Hematopoietic multipotent progenitor cell treated with erythropoietin and hydrocortisone succinate and interleukin-3 and kit ligand, for 6 days (in vitro differentiated cells): ENCODE data around the gene TAX1BP3.
"Not testable (repeated sequence)": the region's sequence is repeated elsewhere in the genome, so short reads cannot be mapped to it uniquely, and the experiment has no call there.

Experiments used
- DNase-seq: peaks from one replicate; pipeline ENCODE4 v3.0.0-alpha.2; 2015

The TAX1BP3 gene, protein sequence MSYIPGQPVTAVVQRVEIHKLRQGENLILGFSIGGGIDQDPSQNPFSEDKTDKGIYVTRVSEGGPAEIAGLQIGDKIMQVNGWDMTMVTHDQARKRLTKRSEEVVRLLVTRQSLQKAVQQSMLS

DNA sequence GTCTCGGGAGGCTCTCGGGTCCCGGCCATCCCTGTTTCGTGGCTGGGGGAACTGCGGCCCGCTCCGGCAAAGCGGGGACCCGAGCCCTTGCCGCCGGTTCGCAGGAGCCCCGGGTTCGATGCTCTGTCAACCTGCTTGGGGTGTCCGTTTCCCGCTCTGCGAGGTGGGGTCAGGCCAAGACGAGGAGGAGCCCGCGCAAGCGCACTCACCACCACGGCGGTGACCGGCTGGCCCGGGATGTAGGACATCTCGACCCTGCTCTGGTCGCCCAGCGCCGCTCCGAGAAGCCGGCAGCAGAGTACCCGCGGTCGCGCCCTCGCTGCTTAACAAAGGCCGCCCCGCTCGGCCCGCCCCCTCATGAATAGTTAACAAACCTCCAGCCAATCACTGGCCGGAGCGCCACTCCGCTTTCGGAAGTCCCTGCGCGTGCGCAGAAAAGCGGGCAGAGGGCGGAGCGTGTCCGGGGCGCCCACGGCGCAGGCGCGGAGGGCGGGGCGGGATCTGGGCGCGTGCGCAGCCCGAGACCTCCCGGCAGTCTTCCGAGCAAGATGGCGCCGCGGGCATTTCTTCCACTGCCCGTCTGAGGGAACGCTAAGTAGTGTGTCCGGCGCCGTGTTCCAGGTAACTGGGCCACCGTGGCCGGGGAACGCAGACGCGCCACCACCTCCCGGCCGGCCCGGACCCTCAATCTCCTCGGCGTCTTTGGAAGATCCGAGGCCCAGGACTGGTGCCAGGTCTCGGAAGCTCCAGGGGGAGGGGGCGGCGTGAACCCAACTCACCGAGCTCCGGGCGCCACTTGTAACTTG, at the start of gene TAX1BP3, which contains the start of gene EMC6:
TAX1BP3 (minus strand) TSS at position 300 of the 806 bp plus-strand sequence; CDS start at position 248, 52 bp downstream.
EMC6 (plus strand) TSS at position 534 of the 806 bp plus-strand sequence. CDS start 335 bp downstream, outside the sequence.
- DNase-seq: peak; percentile 99

DNA sequence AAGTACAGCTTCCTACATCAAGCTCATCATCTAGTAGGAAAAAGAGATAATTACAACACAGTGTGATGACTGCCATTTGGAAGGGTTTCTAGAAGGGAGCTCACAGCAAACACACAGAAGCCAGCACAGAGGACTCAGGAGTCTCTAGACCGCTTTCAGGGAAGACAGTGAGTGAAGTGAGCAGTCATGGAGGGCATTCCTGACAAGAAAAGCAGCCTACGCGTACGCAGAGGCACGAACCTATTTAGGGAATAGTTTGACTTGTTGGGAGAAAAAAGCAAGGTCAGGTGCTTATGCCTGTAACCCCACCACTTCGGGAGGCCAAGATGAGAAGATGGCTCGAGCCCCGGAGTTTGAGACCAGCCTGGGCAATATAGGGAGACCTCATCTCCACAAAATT, 46.9 kb upstream of the TAX1BP3 start:
- no peak for DNase-seq

DNA sequence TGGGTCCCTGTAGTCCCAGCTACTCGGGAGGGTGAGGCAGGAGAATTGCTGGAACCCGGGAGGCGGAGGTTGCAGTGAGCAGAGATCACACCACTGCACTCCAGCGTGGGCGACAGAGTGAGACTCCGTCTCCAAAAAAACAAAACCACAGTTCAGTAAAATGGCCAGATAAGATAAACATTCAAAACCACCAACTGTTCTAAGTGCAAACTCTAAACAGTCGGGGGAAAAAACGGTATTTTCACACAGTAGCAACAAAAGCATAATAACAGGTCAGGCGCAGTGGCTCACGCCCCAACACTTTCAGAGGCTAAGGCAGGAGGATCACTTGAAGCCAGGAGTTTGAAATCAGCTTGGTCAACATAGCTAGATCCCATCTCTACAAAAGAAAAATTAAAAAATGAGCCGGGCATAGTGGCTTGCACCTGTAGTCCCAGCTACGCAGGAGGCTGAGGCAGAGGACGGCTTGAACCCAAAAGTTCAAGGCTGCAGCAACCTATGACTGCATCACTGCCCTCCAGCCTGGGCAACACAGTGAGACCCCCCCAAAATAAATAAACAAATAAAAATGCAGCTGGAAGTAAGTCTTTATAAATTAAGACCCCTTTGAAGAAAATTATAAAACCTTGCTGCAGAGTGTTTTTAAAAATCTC, 44.6 kb upstream of the TAX1BP3 start:
- DNase-seq: peak; percentile 97

DNA sequence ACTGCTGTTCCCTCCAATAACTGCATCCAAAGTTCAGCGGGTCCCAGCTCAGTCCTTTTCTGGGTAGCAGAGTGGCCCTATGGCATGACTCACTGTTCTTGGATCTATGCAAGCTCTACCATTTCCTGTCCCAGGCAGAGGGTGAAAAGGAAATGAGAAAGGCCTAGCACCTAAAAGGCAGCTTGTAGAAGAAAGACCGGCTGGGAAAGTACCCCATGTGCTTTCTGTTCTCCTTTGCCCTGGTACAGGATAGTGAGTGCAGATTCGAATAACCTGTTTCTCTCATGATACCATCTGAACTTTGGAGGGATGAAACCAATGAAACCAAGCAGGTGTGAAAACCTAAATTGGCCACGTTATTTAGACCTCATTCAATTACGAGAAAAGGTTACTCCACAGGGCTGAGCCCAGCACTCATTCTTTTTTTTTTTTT, 42.6 kb upstream of the TAX1BP3 start:
- peak; percentile 72 for DNase-seq

DNA sequence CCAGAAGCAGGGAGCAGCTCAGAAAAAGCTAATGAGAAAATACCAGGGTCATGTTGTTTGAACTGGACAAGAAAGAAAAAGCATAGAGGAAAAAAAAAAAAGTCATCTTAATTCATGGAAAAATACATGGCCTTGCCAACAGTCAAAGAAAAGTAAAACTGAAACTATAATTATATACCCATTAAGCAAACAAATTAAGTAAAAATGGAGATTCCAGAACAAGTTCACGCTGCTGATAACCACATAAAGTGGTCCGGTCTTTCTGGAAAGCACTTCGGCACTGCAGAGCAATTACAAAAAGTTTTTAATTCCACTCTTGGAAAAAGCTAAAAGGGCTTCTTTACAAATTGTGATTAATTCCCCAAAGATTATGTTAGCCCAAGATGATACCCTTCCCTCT, 40.0 kb upstream of the TAX1BP3 start:
- DNase-seq: no peak

DNA sequence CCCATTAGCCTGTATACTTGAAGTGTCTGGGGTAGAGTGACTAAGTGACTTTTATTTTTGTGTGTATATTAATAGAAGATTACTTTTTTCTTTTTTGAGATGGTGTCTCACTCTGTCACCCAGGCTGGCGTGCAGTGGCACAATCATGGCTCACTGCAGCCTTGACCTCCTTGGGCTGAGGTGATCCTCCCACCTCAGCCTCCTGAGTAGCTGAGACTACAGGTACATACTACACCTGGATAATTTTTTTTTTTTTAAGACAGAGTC, 37.3 kb upstream of the TAX1BP3 start:
- not testable (repeated sequence) for DNase-seq

DNA sequence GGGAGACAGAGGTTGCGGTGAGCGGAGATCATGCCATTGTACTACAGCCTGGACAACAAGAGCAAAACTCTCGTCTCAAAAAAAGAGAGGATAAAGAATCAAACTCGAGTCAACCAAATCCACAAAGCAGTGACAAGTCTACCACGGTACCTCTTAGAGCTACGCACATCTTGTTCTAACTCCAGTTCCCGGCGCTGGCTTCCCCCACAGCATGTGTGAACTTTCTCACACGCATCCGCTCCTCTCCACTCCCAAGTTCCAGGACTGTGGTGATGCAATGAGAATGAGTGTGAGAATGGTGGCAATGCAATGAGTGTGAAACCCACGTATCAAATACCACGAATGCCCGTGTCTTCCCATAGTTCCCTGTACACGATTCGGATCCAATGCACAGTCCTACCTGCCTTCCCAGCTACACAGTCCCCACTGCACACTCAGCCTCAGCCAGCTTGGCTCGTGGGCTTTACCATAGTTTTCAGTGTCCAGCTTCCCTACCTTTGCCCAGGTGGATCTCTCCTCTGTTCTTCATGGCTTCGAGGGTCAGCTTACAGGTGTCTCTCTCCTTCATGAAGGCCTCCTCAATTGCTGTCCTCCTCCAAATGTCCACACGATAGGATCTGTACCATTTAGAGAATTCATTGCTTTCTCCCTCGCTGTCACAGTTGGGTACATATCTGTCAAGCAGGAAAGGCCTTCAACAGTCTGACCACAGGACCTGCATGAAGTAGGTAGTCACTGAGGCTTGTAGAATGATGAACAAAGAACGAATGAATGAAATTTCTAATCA, 36.7 kb upstream of the TAX1BP3 start:
- DNase-seq: no peak

DNA sequence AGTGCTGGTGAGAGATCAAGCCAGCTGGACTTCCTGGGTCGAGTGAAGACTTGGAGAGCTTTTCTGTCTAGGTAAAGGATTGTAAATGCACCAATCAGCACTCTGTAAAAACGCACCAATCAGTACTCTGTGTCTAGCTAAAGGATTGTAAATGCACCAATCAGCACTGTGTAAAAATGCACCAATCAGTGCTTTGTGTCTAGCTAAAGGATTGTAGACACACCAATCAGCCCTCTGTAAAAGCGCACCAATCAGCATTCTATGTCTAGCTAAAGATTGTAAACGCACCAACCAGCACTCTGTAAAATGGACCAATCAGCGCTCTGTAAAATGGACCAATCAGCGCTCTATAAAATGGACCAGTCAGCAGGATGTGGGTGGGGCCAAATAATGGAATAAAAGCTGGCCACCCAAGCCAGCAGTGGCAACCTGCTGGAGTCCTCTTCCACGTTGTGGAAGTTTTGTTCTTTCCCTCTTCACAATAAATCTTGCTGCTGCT, 33.7 kb upstream of the TAX1BP3 start:
- not testable (repeated sequence) for DNase-seq

DNA sequence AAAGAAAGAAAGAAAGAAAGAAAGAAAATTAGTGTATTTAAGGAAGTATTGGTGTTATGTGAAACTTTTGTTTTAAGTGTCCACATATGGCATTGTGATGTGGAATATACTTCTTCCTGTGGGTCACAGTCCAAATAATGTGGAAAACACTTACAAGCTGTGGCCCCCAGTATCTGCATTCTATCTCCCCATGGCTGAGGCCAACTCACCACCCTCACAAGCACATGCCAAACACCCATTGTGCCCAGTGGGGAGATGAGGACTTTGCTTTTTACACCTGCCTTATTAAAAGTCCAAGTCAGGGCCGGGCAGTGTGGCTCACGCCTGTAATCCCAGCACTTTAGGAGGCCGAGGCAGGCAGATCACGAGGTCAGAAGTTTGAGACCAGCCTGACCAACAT, 31.6 kb upstream of the TAX1BP3 start:
- no peak for DNase-seq

DNA sequence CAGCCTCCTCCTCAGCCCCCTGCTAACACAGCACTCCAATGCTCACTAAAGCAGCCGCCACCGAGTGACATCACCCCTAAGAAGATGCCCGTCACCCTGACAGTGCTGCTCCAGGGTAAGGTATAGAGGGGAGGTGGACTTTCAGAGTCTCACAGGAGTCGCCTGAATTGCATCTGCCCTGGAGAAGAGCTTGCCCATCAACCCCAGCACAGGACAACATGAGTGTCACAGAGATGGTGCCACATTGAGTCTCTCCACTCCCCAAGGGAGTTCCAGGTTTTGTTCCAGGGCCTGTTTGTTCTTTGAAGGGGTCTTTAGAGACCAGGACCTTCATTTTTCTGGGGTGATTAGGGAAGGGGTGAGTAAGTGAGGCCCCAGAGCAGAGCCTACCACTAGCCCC, 29.8 kb upstream of the TAX1BP3 start:
- no peak for DNase-seq

DNA sequence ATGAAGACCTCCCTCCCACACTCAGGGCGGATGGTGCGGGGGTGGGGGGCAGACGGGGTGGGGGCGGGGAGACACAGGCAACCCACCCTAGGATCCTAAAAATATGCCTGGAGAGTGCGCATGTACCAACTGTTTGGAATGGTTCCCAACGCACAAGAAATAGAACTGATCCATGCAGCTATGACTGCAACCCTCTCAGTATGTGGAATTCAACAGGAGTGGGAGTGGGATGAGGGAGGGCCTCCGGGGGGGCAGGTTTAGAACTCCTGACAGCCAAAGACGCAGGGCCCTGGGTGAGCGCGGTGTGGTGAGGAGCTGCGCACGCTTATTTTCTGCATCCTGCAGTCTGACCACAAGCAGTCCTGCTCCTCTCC, 28.7 kb upstream of the TAX1BP3 start:
- DNase-seq: no peak

DNA sequence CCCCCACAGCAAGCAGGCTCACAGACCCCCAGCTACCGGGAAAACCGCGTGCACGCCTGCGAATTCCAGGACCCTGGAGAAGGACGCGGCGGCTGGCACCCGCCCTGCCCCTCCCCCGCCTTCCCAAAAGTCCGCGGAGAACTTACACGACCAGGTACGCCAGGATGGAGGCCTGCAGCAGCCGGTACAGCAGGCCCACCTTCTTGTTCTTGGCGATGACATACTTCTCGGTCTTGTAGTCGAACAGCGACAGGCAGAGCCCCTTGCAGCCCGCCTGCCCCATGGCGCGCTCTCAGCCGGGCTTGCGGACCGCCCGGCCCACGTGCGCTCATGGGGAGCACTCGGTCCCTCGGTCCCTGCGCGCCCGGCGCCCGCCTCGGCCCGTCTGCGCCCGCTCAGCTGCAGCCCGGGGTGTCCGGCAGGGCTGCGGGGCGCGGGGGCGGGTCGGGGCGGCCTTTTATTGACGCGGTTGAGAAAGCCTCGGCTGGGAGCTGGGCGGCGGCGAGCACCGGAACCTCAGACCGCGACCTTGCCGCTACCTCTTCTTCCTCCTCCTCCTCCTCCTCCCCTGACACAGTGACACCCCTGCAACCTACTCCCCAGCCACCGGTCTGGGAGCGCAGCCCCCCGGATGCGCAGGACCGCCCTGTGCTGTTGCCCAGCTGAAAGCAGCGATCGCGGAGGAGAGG, 27.5 kb upstream of the TAX1BP3 start, which contains the start of gene P2RX5:
P2RX5 (minus strand) TSS at position 433 of the 689 bp plus-strand sequence; CDS start at position 283, 150 bp downstream.
- DNase-seq: peak; percentile 71

DNA sequence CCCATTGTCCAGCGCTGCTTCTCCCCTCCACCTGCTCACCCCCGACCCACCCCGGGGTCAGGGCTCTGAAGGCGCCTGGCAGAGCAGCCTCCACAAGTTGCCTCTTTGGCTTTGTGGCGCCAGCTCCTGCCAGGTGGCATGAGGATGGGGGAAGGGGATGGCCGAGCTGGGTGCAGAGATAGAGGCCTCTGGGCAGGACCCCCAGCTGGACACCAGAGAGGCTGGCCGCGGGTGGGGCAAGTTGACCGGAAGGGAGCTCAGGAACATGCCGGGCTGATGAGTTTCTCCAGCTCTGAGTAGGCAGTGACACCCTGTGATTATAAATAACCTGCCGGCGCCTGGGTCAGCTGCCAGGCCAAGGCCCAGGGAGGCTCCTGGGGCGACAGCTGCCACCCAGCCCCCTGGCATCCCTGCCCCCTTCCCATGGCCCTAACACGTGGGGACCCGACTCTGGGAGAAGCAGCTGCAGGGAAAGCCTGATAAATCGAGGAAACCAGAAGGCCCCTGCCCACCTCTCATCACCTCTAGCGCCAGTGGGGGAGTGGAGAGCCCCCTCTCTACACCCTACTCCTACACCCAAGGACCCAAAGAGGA, 26.8 kb upstream of the TAX1BP3 start:
- DNase-seq: no peak

DNA sequence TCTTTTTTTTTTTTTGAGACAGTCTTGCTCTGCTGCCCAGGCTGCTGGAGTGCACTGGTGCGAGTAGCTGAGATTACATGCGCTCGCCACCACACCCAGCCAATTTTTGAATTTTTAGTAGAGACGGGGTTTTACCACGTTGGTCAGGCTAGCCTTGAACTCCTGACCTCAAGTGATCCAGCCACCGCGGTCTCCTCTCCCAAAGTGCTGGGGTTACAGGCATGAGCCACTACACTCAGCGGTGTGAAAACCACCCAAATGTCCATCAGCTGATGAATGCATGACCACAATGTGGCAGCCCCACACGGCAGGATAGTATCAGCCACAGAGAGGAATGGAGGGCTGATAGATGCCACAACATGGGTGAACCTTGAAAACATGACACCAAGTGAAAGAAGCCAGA, 25.5 kb upstream of the TAX1BP3 start:
- DNase-seq: peak; percentile 67

DNA sequence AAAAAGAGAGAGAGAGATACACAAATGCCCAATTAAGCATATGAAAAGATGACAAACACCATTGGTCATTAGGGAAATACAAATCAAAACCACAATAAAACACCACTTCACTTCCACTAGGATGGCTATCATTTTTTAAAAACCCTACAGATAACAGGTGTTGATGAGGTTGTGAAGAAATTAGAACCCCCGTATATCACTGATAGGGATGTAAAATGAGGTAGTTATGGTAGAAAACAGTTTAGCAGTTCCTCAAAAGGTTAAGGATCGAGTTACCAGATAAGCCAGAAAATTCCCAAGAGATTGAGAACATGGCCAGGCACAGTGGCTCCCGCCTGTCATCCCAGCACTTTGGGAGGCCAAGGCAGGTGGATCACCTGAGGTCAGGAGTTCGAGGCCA, 24.8 kb upstream of the TAX1BP3 start:
- DNase-seq: no peak

DNA sequence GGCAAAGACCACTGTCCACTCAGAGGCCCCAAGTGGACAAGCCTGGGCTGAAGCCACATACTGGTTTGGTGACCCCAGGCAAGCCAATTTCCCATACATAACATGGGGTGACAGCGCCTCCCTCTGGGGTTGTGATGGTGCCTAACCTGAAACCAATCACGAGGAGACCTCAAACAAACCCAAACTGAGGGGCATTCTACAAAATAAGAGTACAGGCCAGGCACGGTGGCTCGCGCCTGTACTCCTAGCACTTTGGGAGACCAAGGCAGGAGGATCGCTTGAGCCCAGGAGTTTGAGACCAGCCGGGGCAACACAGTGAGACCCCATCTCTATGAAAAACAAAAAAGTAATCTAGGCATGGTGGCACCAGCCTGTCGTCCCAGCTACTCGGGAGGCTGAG, 24.0 kb upstream of the TAX1BP3 start:
- no peak for DNase-seq

DNA sequence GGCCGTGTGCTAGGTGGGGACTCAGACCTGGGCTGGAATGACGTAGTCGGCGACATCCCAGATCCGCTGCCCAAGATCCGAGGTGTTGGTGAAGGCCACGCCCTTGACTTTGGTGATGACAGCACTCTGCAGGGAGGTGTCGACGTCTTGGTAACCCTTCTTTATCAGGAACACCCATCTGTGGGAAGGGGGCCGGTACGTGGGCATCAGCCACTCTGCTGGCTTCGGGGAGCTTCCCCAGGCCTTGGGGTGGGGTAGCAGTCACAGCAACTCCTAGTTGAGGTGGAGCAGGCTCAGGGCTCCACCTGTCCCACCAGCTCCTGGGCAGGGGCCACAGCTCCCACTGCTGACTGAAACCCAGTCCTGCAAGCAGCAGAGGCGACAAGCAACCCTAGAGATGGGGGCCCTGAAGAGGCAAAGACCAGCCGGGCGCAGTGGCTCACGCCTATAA, 23.3 kb upstream of the TAX1BP3 start:
- peak; percentile 52 for DNase-seq

DNA sequence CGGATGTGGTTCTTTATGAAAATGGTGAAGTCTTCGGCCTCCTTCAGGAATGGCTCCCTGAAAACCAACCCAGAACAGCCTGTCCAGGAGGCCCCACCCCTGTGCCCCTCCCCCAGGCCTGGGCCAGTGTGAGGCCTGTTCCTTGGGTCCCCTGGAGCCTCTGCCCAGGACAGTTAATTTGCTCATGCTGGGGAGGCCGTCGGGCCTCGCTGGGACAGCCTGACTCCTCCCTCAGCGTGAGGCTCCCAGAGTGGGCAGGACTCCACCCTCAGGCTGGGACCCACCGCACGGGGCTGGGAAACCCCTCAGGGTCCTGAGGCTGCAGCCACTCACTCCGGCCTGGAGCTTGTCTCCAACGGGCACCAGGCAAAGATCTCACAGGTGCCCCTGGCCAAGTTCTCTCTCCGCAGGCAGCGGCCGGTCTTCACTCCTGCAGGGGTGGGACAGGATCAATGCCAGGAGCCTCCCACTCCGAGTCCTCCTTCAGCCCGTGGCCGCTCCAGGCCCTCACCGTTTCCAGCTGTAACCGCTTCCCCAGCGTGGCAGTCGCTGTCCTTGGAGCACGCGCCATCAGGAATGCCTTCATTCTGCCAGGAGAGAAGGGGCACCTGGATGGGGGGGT, 21.8 kb upstream of the TAX1BP3 start:
- no peak for DNase-seq

DNA sequence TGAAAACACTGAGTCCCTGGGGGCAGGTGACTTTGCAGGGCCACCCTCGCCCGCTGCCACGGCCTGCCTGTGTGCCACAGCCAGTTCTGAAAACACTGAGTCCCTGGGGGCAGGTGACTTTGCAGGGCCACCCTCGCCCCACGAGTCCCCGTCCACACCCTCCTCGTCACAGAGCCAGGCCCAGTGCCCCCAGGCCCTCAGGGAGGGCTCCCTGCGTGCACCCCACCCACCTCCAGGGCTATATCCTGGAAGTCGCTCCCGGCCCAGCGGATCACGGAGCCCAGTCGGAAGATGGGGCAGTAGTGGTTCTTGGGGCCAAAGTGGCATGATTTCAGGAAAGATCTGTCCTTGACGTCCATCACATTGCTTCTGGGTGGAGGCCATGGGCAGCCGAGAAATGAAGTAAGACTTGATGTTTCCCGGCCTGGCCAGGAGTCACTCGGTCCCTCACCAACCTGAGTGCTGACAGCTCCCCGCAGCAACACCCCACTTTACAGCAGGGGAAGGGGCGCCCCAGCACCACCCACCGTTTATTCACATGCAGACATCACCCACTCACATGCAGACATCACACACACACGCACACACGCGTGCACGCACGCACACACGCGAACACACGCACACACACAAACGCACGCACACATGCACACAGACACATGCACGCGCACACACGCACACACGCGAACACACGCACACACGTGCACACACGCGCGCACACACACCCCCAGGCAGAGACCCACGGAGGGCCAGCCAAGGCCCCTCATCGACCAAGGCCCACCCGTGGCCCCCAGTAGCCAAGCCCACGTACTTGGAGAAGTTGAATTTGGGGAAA, 21.1 kb upstream of the TAX1BP3 start:
- no peak for DNase-seq

DNA sequence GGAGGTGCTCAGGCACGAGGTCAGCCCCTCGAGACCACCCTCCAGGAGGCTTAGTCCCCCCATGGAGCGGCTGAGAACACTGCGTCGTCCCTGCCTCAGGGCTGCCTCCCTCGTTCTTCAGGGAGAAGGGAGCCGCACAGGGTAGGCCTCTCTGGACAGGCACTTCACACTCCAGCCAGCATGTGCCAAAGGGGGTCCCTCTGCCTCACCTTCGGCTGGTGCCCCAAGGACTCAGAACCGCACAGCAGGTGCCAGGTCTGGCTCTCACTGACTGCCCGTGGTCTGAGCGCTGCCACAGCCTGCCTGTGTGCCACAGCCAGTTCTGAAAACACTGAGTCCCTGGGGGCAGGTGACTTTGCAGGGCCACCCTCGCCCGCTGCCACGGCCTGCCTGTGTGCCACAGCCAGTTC, 20.5 kb upstream of the TAX1BP3 start:
- DNase-seq: no peak
